Heart left ventricle (tissue), 13 donors: ENCODE measurements around the gene WSCD1.

Experiments used
- POLR2A ChIP-seq, 2 donors: fragments of 450-650 bp; IDR thresholded peaks; one replicate each; pipeline ENCODE4 v1.6.1; 2017; ENCODE audit warnings: antibody characterized with exemption in 2 of 2, mild to moderate bottlenecking in 2 of 2, moderate library complexity in 2 of 2
- TF ChIP-seq, protein P1 (sequence below), 12 donors: fragments of 200-600 bp; sonication (generic) in 4 of 12; IDR thresholded peaks; one replicate each; pipeline versions ENCODE4 v1.5.0 to v1.8.0; 2018 to 2022; ENCODE audit warnings: antibody characterized with exemption in 12 of 12, mild to moderate bottlenecking in 5 of 12
- donor health status: ischemic (EF 13 %, LVEDD 7.1; RV severe dilation, severe dysfunction).
- donor health status: DM: no; HTN: yes; CAD: no.
- donor health status: DM: no; HTN: no; CAD: no.
- donor health status: ischemic (EF 25% LVEDD 6.9; RV normal size, moderate dysfunction).
- donor health status: ischemic (EF 25% LVEDD 5.7; RV mildly dilated, moderate dysfunction).
- donor health status: ischemic (EF 35%, LVEDD 5.7; RV mildly dilated, moderate dysfunction).
- donor health status: nonischemic (EF 11% LVEDD 7.7; RV severe dilation, severe dysfunction).
- donor health status: DM: yes; HTN: yes; CAD: no.
- donor health status: PGD.
- donor health status: ischemic (EF 29% LVEDD 5.4; RV normal size, mild dysfunction).
- donor health status: nonischemic (EF 23%, LVEDD 6.1; RV moderate dilation, normal function).

DNA sequence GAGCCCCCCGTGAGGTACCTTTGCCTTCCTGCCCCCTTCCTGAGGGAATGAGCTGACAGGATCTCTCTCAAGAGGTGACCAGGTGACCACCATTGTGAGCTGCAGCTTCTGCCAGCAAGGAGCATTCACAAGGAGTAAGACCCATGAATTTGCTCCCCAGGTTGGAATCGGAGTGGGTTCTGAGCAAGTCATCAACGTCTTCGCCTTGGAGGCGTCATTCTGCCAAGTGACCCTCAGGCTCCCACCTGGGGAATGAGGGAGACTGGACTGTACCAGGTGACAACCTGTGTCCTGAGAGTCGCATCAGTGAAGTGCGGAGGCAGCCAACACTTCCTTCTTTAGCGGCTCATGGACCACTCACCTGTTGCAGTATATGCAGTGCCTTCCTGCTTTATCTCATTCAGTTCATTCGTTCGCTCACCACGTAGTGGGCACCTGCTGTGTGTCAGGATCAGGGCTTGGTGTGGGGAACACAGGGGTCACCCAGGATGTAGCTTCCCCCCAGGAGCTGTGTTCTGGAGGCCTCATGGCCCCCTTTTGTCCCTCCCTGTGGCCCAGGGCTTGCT, 22.8 kb downstream of the WSCD1 start:
- TF ChIP-seq, protein P1, sequence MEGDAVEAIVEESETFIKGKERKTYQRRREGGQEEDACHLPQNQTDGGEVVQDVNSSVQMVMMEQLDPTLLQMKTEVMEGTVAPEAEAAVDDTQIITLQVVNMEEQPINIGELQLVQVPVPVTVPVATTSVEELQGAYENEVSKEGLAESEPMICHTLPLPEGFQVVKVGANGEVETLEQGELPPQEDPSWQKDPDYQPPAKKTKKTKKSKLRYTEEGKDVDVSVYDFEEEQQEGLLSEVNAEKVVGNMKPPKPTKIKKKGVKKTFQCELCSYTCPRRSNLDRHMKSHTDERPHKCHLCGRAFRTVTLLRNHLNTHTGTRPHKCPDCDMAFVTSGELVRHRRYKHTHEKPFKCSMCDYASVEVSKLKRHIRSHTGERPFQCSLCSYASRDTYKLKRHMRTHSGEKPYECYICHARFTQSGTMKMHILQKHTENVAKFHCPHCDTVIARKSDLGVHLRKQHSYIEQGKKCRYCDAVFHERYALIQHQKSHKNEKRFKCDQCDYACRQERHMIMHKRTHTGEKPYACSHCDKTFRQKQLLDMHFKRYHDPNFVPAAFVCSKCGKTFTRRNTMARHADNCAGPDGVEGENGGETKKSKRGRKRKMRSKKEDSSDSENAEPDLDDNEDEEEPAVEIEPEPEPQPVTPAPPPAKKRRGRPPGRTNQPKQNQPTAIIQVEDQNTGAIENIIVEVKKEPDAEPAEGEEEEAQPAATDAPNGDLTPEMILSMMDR (IDR thresholded peaks at IDR 0.05), result no peak
- no peak for TF ChIP-seq POLR2A (IDR thresholded peaks at IDR 0.05)
